Hepatic stellate cell (primary cell): ENCODE results near the gene POU2F3.

ENCODE experiments used
- DNase-seq: peaks from one replicate; pipeline ENCODE4 v3.0.0; 2011; ENCODE audit warnings: low spot score

Gene POU2F3

GRCh38 chr11:120239713-120240640, at the start of gene POU2F3:
Gene POU2F3 (plus strand): TSS chr11:120240140. CDS start chr11:120240344, 204 bp downstream.
- no peak for DNase-seq

- no peak for DNase-seq
Measured at GRCh38 chr11:120191058-120191457, 48.9 kb upstream of the POU2F3 start.

GRCh38 chr11:120192831-120193625, 46.9 kb upstream of the POU2F3 start:
- no peak for DNase-seq

- no peak for DNase-seq
Measured at GRCh38 chr11:120194166-120194565, 45.8 kb upstream of the POU2F3 start.

- no peak for DNase-seq
Measured at GRCh38 chr11:120195601-120196320, 44.2 kb upstream of the POU2F3 start.

- DNase-seq, result no peak
Measured at GRCh38 chr11:120196826-120197225, 43.1 kb upstream of the POU2F3 start.

- DNase-seq, result no peak
Measured at GRCh38 chr11:120197251-120197891, 42.6 kb upstream of the POU2F3 start.

- DNase-seq, result no peak
Measured at GRCh38 chr11:120197977-120198376, 42.0 kb upstream of the POU2F3 start.

- no peak for DNase-seq
Measured at GRCh38 chr11:120198403-120198786, 41.5 kb upstream of the POU2F3 start.

GRCh38 chr11:120198787-120199469, 41.0 kb upstream of the POU2F3 start:
- DNase-seq, result no peak

- DNase-seq, result no peak
Measured at GRCh38 chr11:120199613-120200012, 40.3 kb upstream of the POU2F3 start.

- DNase-seq, result no peak
Measured at GRCh38 chr11:120200677-120201076, 39.3 kb upstream of the POU2F3 start.

GRCh38 chr11:120201653-120202052, 38.3 kb upstream of the POU2F3 start:
- no peak for DNase-seq

- DNase-seq, result no peak
Measured at GRCh38 chr11:120203626-120204025, 36.3 kb upstream of the POU2F3 start.

GRCh38 chr11:120205596-120206161, 34.3 kb upstream of the POU2F3 start:
- no peak for DNase-seq

GRCh38 chr11:120207512-120207911, 32.4 kb upstream of the POU2F3 start:
- no peak for DNase-seq

GRCh38 chr11:120208001-120208441, 31.9 kb upstream of the POU2F3 start:
- no peak for DNase-seq

GRCh38 chr11:120208777-120209176, 31.2 kb upstream of the POU2F3 start:
- peak; percentile 53 for DNase-seq

- DNase-seq, result no peak
Measured at GRCh38 chr11:120209746-120210625, 30.0 kb upstream of the POU2F3 start.
